Astrocyte of the cerebellum (primary cell): ENCODE data around the gene CCDC91.

Experiments
- DNase-seq: peaks from one replicate; pipeline ENCODE4 v3.0.0-alpha.2; 2011; ENCODE audit warnings: low read depth
- H3K4me3 ChIP-seq: 2 replicates; pipeline ENCODE4 v1.5.1; 2011; ENCODE audit warnings: mild to moderate bottlenecking, low read depth, low read length, moderate library complexity
- CTCF ChIP-seq: IDR thresholded peaks from 2 replicates; pipeline ENCODE4 v1.5.1; 2012; ENCODE audit warnings: low read length, low read depth, moderate library complexity, mild to moderate bottlenecking; ENCODE audit errors: missing control alignments
- in situ Hi-C: cut with HindIII; loops from 2 replicates; pipeline ENCODE4 v1.10.0; 2017; ENCODE audit warnings: low sequenced_read_pairs

The CCDC91 gene

GRCh38 chr12:28278960-28279359, 88.7 kb downstream of the CCDC91 start:
- TF ChIP-seq CTCF, result no peak
- no peak overlapping the region for H3K4me3 ChIP-seq
- in situ Hi-C loops, result no loop called here
- no peak for DNase-seq

- DNase-seq, result no peak
- in situ Hi-C loops, result no loop called here
- no peak for TF ChIP-seq CTCF
- no peak overlapping the region for H3K4me3 ChIP-seq
These were observed 96.1 kb downstream of the CCDC91 start for GRCh38 chr12:28286352-28286751.

DNA sequence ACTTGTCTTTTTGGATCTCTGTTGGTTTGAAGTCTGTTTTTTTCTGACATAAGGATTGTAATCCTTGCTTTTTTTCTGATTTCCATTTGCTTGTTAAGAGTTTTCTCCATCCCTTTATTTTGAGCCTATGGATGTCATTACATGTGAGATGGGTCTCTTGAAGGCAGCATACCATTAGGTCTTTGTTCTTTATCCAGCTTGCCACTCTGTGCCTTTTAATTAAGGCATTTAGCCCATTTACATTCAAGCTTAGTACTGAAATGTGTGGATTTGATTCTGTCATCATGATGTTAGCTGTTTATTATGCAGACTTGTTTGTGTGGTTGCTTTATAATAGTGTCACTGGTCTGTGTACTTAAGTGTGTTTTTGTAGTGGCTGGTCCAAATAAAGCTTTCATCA, 100.0 kb downstream of the CCDC91 start:
- no peak for TF ChIP-seq CTCF
- no peak for DNase-seq
- H3K4me3 ChIP-seq, result no peak overlapping the region
- in situ Hi-C loops, result no loop called here

- no peak for DNase-seq
- in situ Hi-C loops, result no loop called here
- no peak overlapping the region for H3K4me3 ChIP-seq
- no peak for TF ChIP-seq CTCF
These were observed 102.4 kb downstream of the CCDC91 start for GRCh38 chr12:28292699-28293098.

DNA sequence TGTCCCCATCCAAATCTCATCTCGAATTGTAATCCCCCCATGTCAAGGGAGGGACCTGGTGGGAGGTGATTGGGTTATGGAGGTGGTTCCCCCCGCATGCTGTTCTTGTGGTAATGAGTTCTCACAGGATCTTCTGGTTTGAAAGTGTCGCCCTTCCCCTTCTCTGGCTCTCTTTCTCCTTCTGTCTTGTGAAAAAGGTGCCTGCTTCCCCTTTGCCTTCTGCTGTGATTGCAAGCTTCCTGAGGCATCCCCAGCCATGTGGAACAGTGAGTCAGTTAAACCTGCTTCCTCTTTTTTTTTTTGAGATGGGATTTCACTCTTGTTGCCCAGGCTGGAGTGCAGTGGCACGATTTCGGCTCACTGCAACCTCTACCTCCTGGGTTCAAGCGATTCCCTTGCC, 104.0 kb downstream of the CCDC91 start:
- no peak for TF ChIP-seq CTCF
- no peak overlapping the region for H3K4me3 ChIP-seq
- in situ Hi-C loops, result no loop called here
- DNase-seq, result no peak

DNA sequence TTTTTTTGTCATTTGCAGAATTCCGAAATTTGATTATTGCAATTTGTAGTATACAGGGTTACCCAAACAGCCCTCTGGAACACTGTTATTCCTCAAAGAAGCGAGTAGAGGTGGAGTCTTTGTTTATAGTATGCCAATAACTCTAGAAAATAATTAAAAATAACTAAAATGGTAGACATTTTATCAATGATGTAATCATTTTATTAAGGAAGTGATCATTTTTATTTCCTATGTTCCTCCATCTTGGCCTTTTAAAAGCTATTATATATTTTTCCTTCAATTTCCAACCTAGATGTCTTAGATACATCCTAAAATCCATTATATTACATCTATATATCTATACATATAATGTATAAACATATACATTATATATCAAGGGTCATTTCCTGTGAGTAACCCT, 106.0 kb downstream of the CCDC91 start:
- no peak for DNase-seq
- in situ Hi-C loops, result no loop called here
- TF ChIP-seq CTCF, result no peak
- no peak overlapping the region for H3K4me3 ChIP-seq

- H3K4me3 ChIP-seq, result no peak overlapping the region
- TF ChIP-seq CTCF, result no peak
- in situ Hi-C loops, result no loop called here
These were observed 112.9 kb downstream of the CCDC91 start for GRCh38 chr12:28303192-28303591.

More at GRCh38 chr12:28303192-28303591, 112.9 kb downstream of the CCDC91 start:
- DNase-seq, result no peak
